HL-60/S4 treated with retinoic acid at 250 ng/mL for 4 days and 3 days (cell line): ENCODE measurements around the gene RASGEF1C.
"Not testable (repeated sequence)": the region's sequence is repeated elsewhere in the genome, so short reads cannot be mapped to it uniquely, and the experiment has no call there.

Experiments
- in situ Hi-C: fragments of 300-500 bp; cut with MboI; formaldehyde crosslinking; loops from 2 replicates; pipeline ENCODE4 v1.7.0; 2022; ENCODE audit warnings: low sequenced_read_pairs

Gene RASGEF1C

DNA sequence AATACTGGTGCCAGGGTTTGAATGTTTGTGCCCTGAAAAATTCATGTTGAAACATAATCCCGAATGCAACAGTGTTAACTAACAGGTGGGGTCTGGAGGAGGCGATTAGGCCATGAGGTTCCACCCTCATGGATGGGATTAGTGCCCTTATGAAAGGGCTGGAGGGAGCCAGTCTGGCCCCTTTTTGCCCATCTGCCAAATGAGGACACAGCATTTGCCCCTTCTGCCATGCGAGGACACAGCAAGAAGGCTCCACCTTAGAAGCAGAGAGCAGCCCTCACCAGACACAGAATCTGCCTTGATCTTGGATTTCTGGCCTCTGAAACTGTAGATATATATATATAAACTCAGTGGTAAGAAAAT lies 104.9 kb downstream of the RASGEF1C start:
- in situ Hi-C loops, result no loop called here

GRCh38 chr5:180103487-180104167 lies 105.4 kb downstream of the RASGEF1C start:
- in situ Hi-C loops, result no loop called here

DNA sequence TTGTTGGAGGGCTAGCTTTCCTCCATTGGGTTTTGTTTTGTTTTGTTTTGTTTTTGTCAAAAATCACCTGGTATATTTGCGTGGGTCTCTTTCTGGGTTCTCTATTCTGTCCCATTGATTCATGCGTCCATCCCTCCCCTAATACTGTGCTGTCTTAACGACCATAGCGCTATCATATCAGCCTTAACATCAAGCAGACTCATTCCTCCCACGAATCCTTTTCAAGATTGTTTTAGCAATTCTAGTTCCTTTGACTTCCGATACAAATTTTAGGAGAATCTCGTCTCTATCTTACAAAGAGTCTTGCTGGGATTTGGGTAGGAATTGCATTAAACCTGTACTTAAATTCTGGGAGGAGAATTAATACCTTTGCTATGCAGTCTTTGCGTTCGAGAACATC lies 106.4 kb downstream of the RASGEF1C start:
- in situ Hi-C loops, result no loop called here

- in situ Hi-C loops, result no loop called here
Measured at GRCh38 chr5:180101451-180102105, 107.4 kb downstream of the RASGEF1C start.

- in situ Hi-C loops, result no loop called here
Measured at GRCh38 chr5:180100621-180101450, 108.2 kb downstream of the RASGEF1C start.

- in situ Hi-C loops, result no loop called here
Measured at GRCh38 chr5:180099733-180100611, 109.0 kb downstream of the RASGEF1C start.

GRCh38 chr5:180098991-180099732 lies 109.8 kb downstream of the RASGEF1C start:
- in situ Hi-C loops, result no loop called here

DNA sequence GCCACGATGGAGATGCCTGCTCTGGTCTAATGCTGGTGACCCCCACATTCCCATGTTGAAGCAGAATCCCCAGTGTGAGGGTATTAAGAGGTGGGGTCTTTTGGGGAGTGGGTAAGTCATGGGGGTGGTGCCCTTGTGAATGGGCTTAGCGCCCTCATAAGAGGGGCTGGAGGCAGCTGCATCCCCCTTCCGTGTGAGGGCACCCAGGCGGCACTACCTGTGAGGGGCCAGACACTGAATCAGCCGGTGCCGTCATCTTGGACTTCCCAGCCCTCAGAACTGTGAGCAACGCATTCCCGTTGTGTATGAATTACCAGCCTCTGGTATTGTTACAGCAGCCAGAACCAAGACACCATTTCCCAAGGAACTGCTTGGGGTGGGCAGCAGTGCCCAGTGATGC lies 110.5 kb downstream of the RASGEF1C start:
- in situ Hi-C loops, result no loop called here

GRCh38 chr5:180097926-180098325 lies 111.1 kb downstream of the RASGEF1C start:
- in situ Hi-C loops, result no loop called here

- in situ Hi-C loops, result no loop called here
Measured at GRCh38 chr5:180097163-180097894, 111.7 kb downstream of the RASGEF1C start.

- in situ Hi-C loops, result no loop called here
Measured at GRCh38 chr5:180096616-180097015, 112.4 kb downstream of the RASGEF1C start.

DNA sequence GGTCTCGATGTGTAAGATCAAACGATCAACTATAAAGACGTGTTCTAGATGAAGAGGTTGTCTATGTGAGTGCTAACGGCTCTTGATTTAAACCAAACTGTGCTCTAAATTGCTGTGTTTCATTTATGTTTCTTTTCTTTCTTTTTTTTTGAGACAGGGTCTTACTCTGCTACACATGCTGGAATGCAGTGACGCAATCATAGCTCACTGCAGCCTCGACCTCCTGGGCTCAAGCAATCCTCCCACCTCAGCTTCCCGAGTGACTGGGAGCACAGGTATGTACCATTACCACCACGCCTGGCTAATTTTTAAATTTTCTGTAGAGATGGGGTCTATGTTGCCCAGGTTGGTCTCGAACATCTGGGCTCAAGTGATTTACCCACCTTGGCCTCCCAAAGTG lies 113.5 kb downstream of the RASGEF1C start:
- in situ Hi-C loops, result no loop called here

DNA sequence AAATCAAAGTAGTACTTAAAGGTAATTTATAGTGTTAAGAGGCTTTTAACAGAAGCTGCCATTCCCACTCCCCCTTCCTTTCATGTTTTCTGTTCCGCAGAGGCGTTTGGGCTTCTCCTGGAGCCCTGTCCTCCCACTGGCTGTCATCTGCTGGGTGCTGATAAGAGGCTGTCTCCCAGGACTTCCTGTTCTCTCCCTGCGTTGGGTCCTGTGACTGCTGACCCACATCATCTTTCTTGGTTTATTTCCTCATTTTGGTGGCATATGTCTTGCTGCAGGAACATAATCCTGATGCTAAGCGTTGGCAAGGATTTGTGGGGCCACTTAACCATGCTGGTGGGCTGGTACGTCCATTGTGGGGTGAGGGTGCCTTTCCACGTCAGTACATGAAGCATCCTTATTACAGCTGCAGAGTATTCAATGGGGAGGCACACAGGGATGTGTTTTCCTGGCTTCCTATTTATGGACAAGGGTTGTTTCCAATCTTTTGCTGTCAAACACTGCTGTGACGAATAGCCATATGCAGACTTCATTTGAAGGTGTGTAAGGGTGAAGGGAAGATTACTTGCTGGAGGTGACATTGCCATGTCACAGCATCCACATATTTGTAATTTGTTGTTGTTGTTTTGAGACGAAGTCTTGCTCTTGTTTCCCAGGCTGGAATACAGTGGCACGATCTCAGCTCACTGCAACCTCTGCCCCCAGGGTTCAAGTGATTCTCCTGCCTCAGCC lies 115.2 kb downstream of the RASGEF1C start:
- in situ Hi-C loops, result no loop called here

DNA sequence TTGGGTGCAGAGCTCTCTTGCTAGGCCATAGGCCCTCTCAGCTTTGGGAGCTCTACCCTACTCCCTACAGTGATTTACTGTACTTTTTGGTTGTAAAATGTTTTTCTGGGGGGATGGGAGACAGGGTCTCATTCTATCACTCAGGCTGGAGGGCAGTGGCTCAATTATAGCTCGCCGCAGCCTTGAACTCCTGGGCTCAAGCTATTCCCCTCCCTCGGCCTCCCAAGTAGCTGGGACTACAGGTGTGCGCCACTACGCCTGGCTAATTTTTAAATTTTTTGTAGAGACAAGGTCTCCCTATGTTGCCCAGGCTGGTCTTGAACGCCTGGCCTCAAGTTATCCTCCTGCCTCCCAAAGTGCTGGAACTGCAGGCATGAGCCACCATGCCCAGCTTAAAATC lies 115.8 kb downstream of the RASGEF1C start:
- in situ Hi-C loops, result no loop called here

- in situ Hi-C loops, result no loop called here
Measured at GRCh38 chr5:180090769-180091546, 118.1 kb downstream of the RASGEF1C start.

- in situ Hi-C loops, result no loop called here
Measured at GRCh38 chr5:180090098-180090768, 118.8 kb downstream of the RASGEF1C start.

DNA sequence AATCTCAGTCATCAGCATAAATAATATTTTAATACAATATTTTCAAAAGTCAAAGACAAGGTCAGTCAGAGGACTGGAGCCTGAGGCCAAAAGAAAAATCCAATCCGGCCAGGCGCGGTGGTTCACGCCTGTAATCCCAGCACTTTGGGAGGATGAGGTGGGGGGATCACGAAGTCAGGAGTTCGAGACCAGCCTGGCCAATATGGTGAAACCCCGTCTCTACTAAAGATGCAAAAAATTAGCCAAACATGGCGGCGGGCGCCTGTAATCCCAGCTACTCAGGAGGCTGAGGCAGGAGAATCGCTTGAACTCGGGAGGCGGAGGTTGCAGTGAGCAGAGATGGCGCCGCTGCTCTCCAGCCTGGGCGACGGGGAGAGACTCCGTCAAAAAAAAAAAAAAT lies 119.4 kb downstream of the RASGEF1C start:
- in situ Hi-C loops, result not testable (repeated sequence)

GRCh38 chr5:180088561-180088960 lies 120.5 kb downstream of the RASGEF1C start:
- in situ Hi-C loops, result no loop called here
